GM10248 (cell line): Measurements from ENCODE around the gene STK32A.

ENCODE experiments used
- CTCF ChIA-PET: fragments of 300-600 bp; sonication (Branson Sonifier 250); formaldehyde crosslinking; extraction: SDS; loops from one replicate; lab custom pipeline; 2021; ENCODE audit warnings: antibody characterized with exemption; lab: Yijun Ruan, JAX
- POLR2A ChIA-PET: fragments of 350-650 bp; sonication (Branson Sonifier 250); formaldehyde crosslinking; extraction: SDS; loops from one replicate; lab custom pipeline; 2020; ENCODE audit warnings: antibody characterized with exemption; lab: Yijun Ruan, JAX
- DNase-seq: peaks from one replicate; pipeline ENCODE4 v3.0.0; 2012; ENCODE audit errors: extremely low spot score
- TF ChIP-seq, protein P1 (sequence below): IDR thresholded peaks from 2 replicates; pipeline ENCODE4 v1.5.1; 2012; ENCODE audit warnings: mild to moderate bottlenecking, low read depth; ENCODE audit errors: extremely low read depth, missing control alignments, control extremely low read depth

The STK32A gene

DNA sequence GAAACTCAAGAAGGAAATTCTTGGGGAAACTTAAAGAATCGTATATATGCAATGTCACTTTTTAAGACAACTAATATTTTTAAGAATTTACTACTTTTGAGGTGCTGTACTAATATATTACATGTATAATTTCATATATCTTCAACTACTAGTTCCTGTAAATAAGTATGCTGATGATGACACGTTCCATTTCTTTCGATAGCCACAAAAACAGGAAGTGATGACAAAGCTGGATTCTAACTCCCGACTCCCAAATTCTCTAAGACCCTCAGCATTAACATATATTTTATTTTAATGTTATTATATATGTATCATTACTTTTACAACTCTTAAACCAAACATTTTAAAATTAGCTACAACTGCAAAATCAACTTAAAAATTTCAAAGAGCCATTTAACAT, 74.8 kb downstream of the STK32A start:
- TF ChIP-seq, protein P1, sequence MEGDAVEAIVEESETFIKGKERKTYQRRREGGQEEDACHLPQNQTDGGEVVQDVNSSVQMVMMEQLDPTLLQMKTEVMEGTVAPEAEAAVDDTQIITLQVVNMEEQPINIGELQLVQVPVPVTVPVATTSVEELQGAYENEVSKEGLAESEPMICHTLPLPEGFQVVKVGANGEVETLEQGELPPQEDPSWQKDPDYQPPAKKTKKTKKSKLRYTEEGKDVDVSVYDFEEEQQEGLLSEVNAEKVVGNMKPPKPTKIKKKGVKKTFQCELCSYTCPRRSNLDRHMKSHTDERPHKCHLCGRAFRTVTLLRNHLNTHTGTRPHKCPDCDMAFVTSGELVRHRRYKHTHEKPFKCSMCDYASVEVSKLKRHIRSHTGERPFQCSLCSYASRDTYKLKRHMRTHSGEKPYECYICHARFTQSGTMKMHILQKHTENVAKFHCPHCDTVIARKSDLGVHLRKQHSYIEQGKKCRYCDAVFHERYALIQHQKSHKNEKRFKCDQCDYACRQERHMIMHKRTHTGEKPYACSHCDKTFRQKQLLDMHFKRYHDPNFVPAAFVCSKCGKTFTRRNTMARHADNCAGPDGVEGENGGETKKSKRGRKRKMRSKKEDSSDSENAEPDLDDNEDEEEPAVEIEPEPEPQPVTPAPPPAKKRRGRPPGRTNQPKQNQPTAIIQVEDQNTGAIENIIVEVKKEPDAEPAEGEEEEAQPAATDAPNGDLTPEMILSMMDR, result no peak
- CTCF ChIA-PET, result interaction anchor here (1.0 to 1.7 kb wide), 3 partner anchors 11 to 59 kb away, joined by 3 to 4 read pairs (median 3); no protein-coding TSS in a partner anchor
- POLR2A ChIA-PET, result no interaction called here
- DNase-seq, result no peak

GRCh38 chr5:147310059-147310704, 75.4 kb downstream of the STK32A start:
- no peak for DNase-seq
- ChIA-PET POLR2A (no interaction called here), CTCF (interaction anchor here (1.0 to 1.7 kb wide), 3 partner anchors 10 to 59 kb away, joined by 3 to 4 read pairs (median 3); no protein-coding TSS in a partner anchor)
- TF ChIP-seq, protein P1, result no peak

DNA sequence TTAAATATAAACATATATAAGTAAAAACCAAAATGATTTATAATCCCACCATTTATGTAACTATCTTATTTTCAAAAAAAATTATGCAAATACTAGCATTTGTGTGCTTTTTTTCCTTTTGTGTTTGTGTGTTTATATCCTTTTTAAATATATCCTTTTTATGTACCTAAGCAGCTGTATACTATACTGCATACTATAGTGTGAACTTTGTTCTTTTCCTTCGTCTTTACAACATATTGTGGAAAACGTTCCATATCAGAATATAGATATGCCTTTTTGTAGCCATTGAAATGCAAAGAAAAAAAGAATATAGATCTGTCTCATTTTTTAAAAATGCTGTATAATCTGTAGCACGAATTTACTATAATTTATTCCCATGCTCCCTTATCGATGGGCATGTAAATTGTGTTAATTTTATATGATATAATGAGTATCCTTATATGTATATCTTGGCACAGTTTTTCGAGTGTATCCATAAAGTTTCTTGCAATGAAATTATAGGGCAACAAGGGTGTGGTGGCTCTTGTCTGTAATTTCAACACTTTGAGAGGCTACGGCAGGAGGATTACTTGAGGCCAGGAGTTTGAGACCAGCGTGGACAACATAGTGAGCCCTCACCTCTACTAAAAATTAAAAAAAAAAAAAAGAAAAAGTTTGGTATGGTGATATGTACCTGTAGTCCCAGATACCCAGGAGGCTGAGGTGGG, 83.3 kb downstream of the STK32A start:
- DNase-seq, result no peak
- ChIA-PET POLR2A (no interaction called here), CTCF (no interaction called here)
- TF ChIP-seq, protein P1, result no peak

DNA sequence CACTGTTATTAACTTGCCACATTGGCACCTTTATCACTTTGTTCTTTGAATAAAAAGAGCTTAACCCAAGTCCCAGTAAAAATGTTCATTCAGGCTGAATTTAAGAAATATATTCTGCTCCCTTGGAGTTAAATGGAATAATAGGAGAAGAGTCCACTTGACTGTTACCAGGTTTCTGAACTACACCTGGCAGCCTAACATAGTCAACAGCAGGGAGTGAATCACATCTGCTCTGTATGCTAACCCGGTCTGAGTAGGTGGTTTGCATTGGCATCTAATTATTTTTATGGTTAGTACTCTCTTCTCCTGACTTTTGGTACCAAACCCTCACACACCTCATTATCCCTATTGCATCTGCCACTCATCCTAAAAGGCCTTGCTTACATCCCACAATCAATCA, 86.7 kb downstream of the STK32A start:
- TF ChIP-seq, protein P1, result no peak
- POLR2A ChIA-PET, result no interaction called here
- CTCF ChIA-PET, result no interaction called here
- DNase-seq, result no peak

DNA sequence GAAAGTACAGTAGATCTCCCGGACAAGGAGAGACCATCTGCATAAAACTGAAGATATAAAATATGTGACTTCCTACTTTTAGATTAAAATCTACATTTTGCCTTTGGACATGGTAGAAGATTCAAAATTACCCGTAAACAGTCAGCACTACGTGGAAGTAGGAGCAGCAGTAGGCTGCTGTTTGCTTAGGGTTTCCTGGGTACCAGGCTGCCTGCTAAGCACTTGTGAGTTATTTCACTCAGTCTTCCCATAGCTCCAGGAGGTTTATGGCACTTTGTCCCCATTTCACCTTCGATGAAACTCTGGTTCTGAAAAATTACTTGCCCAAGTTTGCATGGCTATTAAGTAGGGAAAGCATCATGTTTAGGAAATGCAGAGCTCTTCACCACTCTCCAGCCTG, 92.6 kb downstream of the STK32A start:
- ChIA-PET CTCF (interaction anchor here (1.0 kb wide), 1 partner anchor 9 kb away, joined by 3 read pairs; no protein-coding TSS in a partner anchor), POLR2A (no interaction called here)
- TF ChIP-seq, protein P1, result no peak
- no peak for DNase-seq

- ChIA-PET POLR2A (no interaction called here), CTCF (interaction anchor here (1.0 kb wide), 1 partner anchor 9 kb away, joined by 3 read pairs; no protein-coding TSS in a partner anchor)
- TF ChIP-seq, protein P1, result no peak
- no peak for DNase-seq
Measured at GRCh38 chr5:147327905-147328304, 93.1 kb downstream of the STK32A start.
